C4-2B (cell line): ENCODE results near the gene DYNLT4.
A peak's percentile ranks its signal among the peaks of the same experiment; 100 is the strongest.

Experiments
- H3K27ac ChIP-seq: fragments of 450-650 bp; 2 replicates; pipeline ENCODE4 v1.5.1; 2017
- ZFX ChIP-seq: fragments of 450-650 bp; IDR thresholded peaks from 2 replicates; pipeline ENCODE4 v1.6.1; 2017
- TF ChIP-seq, protein P1 (sequence below): fragments of 450-650 bp; conservative IDR thresholded peaks from 2 replicates; pipeline ENCODE4 v1.5.1; 2017; ENCODE audit warnings: mild to moderate bottlenecking

DYNLT4 gene

DNA sequence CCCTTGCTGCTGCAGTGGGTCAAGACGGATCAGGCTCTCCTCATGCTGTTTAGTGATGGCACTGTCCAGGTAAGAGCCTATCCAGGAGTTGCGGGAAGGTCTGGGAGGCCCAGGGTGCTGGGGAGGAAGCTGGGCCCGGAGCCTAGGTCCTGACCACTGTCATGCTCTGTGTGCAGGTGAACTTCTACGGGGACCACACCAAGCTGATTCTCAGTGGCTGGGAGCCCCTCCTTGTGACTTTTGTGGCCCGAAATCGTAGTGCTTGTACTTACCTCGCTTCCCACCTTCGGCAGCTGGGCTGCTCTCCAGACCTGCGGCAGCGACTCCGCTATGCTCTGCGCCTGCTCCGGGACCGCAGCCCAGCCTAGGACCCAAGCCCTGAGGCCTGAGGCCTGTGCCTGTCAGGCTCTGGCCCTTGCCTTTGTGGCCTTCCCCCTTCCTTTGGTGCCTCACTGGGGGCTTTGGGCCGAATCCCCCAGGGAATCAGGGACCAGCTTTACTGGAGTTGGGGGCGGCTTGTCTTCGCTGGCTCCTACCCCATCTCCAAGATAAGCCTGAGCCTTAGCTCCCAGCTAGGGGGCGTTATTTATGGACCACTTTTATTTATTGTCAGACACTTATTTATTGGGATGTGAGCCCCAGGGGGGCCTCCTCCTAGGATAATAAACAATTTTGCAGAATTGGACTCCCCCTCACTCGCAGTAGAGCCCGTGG lies 1.7 kb downstream of the DYNLT4 start:
- no peak for TF ChIP-seq ZFX
- TF ChIP-seq, protein P1, sequence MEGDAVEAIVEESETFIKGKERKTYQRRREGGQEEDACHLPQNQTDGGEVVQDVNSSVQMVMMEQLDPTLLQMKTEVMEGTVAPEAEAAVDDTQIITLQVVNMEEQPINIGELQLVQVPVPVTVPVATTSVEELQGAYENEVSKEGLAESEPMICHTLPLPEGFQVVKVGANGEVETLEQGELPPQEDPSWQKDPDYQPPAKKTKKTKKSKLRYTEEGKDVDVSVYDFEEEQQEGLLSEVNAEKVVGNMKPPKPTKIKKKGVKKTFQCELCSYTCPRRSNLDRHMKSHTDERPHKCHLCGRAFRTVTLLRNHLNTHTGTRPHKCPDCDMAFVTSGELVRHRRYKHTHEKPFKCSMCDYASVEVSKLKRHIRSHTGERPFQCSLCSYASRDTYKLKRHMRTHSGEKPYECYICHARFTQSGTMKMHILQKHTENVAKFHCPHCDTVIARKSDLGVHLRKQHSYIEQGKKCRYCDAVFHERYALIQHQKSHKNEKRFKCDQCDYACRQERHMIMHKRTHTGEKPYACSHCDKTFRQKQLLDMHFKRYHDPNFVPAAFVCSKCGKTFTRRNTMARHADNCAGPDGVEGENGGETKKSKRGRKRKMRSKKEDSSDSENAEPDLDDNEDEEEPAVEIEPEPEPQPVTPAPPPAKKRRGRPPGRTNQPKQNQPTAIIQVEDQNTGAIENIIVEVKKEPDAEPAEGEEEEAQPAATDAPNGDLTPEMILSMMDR = no peak
- H3K27ac ChIP-seq = no peak overlapping the region

GRCh38 chr1:44803312-44804095 lies 3.6 kb downstream of the DYNLT4 start:
- TF ChIP-seq ZFX = no peak
- TF ChIP-seq, protein P1 = no peak

DNA sequence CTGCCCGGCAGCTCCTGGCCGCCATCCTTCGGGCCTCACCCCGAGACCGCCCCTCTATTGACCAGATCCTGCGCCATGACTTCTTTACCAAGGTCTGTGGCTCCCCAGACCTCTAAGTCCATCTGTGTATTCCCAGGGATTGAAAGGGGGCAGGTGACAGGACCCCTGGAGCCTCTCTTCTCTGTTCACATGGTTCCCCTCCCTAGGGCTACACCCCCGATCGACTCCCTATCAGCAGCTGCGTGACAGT lies 4.2 kb downstream of the DYNLT4 start:
- H3K27ac ChIP-seq = no peak overlapping the region
- TF ChIP-seq, protein P1 = no peak
- no peak for TF ChIP-seq ZFX

More at GRCh38 chr1:44803312-44804095, 3.6 kb downstream of the DYNLT4 start:
- H3K27ac ChIP-seq = no peak overlapping the region

- TF ChIP-seq, protein P1 = no peak
- TF ChIP-seq ZFX = no peak
- H3K27ac ChIP-seq = no peak overlapping the region
These were observed 4.7 kb downstream of the DYNLT4 start for GRCh38 chr1:44802306-44803061.

DNA sequence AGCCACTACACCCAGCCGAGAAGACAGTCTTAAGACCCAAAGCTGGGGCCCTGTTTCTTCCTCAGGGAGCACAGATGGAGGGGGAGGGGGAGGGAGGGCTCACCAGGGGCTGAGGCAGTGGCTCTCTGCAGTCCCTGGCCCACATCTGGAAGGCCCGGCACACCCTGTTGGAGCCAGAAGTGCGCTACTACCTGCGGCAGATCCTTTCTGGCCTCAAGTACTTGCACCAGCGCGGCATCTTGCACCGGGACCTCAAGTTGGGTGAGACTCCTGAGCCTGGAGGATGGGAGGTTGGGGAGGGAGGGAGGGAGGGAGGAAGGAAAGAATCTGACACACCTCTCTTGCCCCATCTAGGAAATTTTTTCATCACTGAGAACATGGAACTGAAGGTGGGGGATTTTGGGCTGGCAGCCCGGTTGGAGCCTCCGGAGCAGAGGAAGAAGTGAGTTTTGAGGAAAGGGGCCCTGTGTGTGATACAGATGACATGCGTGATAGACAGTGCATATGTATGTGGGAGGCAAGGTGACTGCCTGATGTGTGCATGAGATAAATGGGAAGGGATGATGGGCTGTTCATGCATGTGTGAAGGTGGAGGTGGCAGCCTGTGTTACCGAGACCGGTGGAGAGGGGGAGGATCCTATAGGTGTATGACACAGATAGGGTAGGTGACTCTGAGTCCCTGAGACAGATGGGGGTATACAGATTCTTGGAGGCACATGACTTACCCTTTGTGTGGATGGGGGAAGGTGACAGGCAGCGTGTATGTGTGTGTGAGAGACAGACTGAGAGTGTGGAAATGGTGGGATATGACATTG lies 5.5 kb downstream of the DYNLT4 start:
- no peak overlapping the region for H3K27ac ChIP-seq
- TF ChIP-seq, protein P1 = no peak
- no peak for TF ChIP-seq ZFX

- TF ChIP-seq, protein P1 = peak; percentile 98
- TF ChIP-seq ZFX = peak; percentile 52; the same call in 1 of the 2 replicates
- H3K27ac ChIP-seq = peak within 1 kb of the TSS; percentile 65
These were observed 7.2 kb downstream of the DYNLT4 start, which contains the start of gene PLK3 for GRCh38 chr1:44799770-44800584. TSS of gene PLK3 (plus strand) at chr1:44800377. CDS start at chr1:44800464, 87 bp downstream.
